ENCODE results near the gene NAV3.

Gene NAV3

GRCh38 chr12:78143717-78144116, 313.0 kb downstream of the NAV3 start:
- Histone ChIP-seq H3K27me3 (ENCODE audit: low read depth, low read length) (no peaks in the 10 kb centered on the region), H2AFZ (ENCODE audit: low read depth, low read length) (no peak overlapping the region), H4K20me1 (ENCODE audit: insufficient read depth, low read length) (no peaks in the 10 kb centered on the region), H3K9ac (ENCODE audit: low read length) (no peak overlapping the region), H3K9me3 (ENCODE audit: insufficient read depth, low read length) (no peaks in the 10 kb centered on the region), H3K79me2 (ENCODE audit: low read length) (no peaks in the 10 kb centered on the region), H3K36me3 (replicated peaks; ENCODE audit: low read depth, low read length) (no peaks in the 10 kb centered on the region), H3K27ac (ENCODE audit: low read length) (no peak overlapping the region), H3K4me1 (ENCODE audit: low read length) (peaks cover 7% of the 10 kb centered on the region), H3K4me3 (ENCODE audit: low read length) (no peak overlapping the region), H3K4me2 (ENCODE audit: low read length) (no peak overlapping the region)
- TF ChIP-seq EZH2phosphoT487 (IDR thresholded peaks at IDR 0.05; ENCODE audit: low read depth) (no peak), CTCF (IDR thresholded peaks at IDR 0.05; ENCODE audit: low read depth, low read length) (no peak)

- no peaks in the 10 kb centered on the region for H3K9me3 ChIP-seq (ENCODE audit: insufficient read depth, low read length)
- no peak overlapping the region for H3K27ac ChIP-seq (ENCODE audit: low read length)
- TF ChIP-seq EZH2phosphoT487 (IDR thresholded peaks at IDR 0.05; ENCODE audit: low read depth) (no peak), CTCF (IDR thresholded peaks at IDR 0.05; ENCODE audit: low read depth, low read length) (no peak)
- H3K4me1 ChIP-seq (ENCODE audit: low read length) = peaks cover 7% of the 10 kb centered on the region
- H3K36me3 ChIP-seq (replicated peaks; ENCODE audit: low read depth, low read length) = no peaks in the 10 kb centered on the region
- no peak overlapping the region for H3K9ac ChIP-seq (ENCODE audit: low read length)
- H2AFZ ChIP-seq (ENCODE audit: low read depth, low read length) = no peak overlapping the region
- H3K27me3 ChIP-seq (ENCODE audit: low read depth, low read length) = no peaks in the 10 kb centered on the region
- H3K79me2 ChIP-seq (ENCODE audit: low read length) = no peaks in the 10 kb centered on the region
- no peaks in the 10 kb centered on the region for H4K20me1 ChIP-seq (ENCODE audit: insufficient read depth, low read length)
- no peak overlapping the region for H3K4me3 ChIP-seq (ENCODE audit: low read length)
- no peak overlapping the region for H3K4me2 ChIP-seq (ENCODE audit: low read length)
Measured at GRCh38 chr12:78145398-78145797, 314.7 kb downstream of the NAV3 start.

GRCh38 chr12:78146365-78146772, 315.7 kb downstream of the NAV3 start:
- Histone ChIP-seq H3K36me3 (replicated peaks; ENCODE audit: low read depth, low read length) (no peaks in the 10 kb centered on the region), H4K20me1 (ENCODE audit: insufficient read depth, low read length) (no peaks in the 10 kb centered on the region), H3K4me3 (ENCODE audit: low read length) (no peak overlapping the region), H3K9me3 (ENCODE audit: insufficient read depth, low read length) (no peaks in the 10 kb centered on the region), H3K27ac (ENCODE audit: low read length) (no peak overlapping the region), H3K27me3 (ENCODE audit: low read depth, low read length) (no peaks in the 10 kb centered on the region), H2AFZ (ENCODE audit: low read depth, low read length) (no peak overlapping the region), H3K79me2 (ENCODE audit: low read length) (no peaks in the 10 kb centered on the region), H3K9ac (ENCODE audit: low read length) (no peak overlapping the region), H3K4me1 (ENCODE audit: low read length) (peaks cover 7% of the 10 kb centered on the region), H3K4me2 (ENCODE audit: low read length) (no peak overlapping the region)
- TF ChIP-seq CTCF (IDR thresholded peaks at IDR 0.05; ENCODE audit: low read depth, low read length) = peak; percentile 67
- no peak for TF ChIP-seq EZH2phosphoT487 (IDR thresholded peaks at IDR 0.05; ENCODE audit: low read depth)

- no peak overlapping the region for H2AFZ ChIP-seq (ENCODE audit: low read depth, low read length)
- no peaks in the 10 kb centered on the region for H4K20me1 ChIP-seq (ENCODE audit: insufficient read depth, low read length)
- no peaks in the 10 kb centered on the region for H3K9me3 ChIP-seq (ENCODE audit: insufficient read depth, low read length)
- no peaks in the 10 kb centered on the region for H3K79me2 ChIP-seq (ENCODE audit: low read length)
- H3K27ac ChIP-seq (ENCODE audit: low read length) = no peak overlapping the region
- H3K27me3 ChIP-seq (ENCODE audit: low read depth, low read length) = no peaks in the 10 kb centered on the region
- H3K9ac ChIP-seq (ENCODE audit: low read length) = no peak overlapping the region
- no peaks in the 10 kb centered on the region for H3K36me3 ChIP-seq (replicated peaks; ENCODE audit: low read depth, low read length)
- TF ChIP-seq EZH2phosphoT487 (IDR thresholded peaks at IDR 0.05; ENCODE audit: low read depth) = no peak
- TF ChIP-seq CTCF (IDR thresholded peaks at IDR 0.05; ENCODE audit: low read depth, low read length) = no peak
- H3K4me3 ChIP-seq (ENCODE audit: low read length) = no peak overlapping the region
- H3K4me2 ChIP-seq (ENCODE audit: low read length) = no peak overlapping the region
- H3K4me1 ChIP-seq (ENCODE audit: low read length) = peaks cover 7% of the 10 kb centered on the region
Measured at GRCh38 chr12:78149459-78149858, 318.8 kb downstream of the NAV3 start.

Measured in OCI-LY3 (cell line).